Skeletal muscle tissue (tissue), 4 donors: ENCODE data around the gene KRT80. TPM values are rescaled to one million over a fixed set of nuclear protein-coding genes. Genes with fewer than 3 reads are reported as not detected.
A peak's percentile ranks its signal among the peaks of the same experiment; 100 is the strongest.

ENCODE experiments used
- H3K27ac ChIP-seq: one replicate; pipeline ENCODE4 v1.7.0; 2013; ENCODE audit warnings: mild to moderate bottlenecking, low read depth, low read length, inconsistent platforms
- H3K27me3 ChIP-seq, 3 donors: one replicate each; pipeline ENCODE4 v1.7.0; 2013; ENCODE audit warnings: low read length in 3 of 3; ENCODE audit not compliant: control insufficient read depth in 3 of 3, insufficient read depth in 3 of 3
- H3K36me3 ChIP-seq, 3 donors: one replicate each; pipeline ENCODE4 v1.7.0; 2013; ENCODE audit warnings: low read length in 3 of 3; ENCODE audit not compliant: control insufficient read depth in 3 of 3, insufficient read depth in 3 of 3
- H3K4me1 ChIP-seq, 3 donors: one replicate each; pipeline ENCODE4 v1.7.0; 2013; ENCODE audit warnings: low read length in 3 of 3, mild to moderate bottlenecking in 3 of 3; ENCODE audit not compliant: control insufficient read depth in 3 of 3, insufficient read depth in 3 of 3
- H3K4me3 ChIP-seq, 3 donors: one replicate each; pipeline ENCODE4 v1.7.0; 2013; ENCODE audit warnings: low read length in 3 of 3
- H3K9ac ChIP-seq, 3 donors: one replicate each; pipeline ENCODE4 v1.7.0; 2013; ENCODE audit warnings: low read length in 3 of 3, mild to moderate bottlenecking in 3 of 3, moderate library complexity in 2 of 3, low read depth in 1 of 3
- H3K9me3 ChIP-seq, 3 donors: one replicate each; pipeline ENCODE4 v1.7.0; 2013; ENCODE audit warnings: low read length in 3 of 3; ENCODE audit not compliant: control insufficient read depth in 3 of 3
- total RNA-seq: library from RNA; depleted of rRNA; stranded (reverse); fragments of >200 nt; gene quantifications from one replicate; pipeline ENCODE4 v1.2.3, GENCODE V29; 2014
- donor health status: Osteomylitis.

KRT80 gene
- total RNA-seq, 1 donor from 2014 or later: 0.52 TPM

DNA sequence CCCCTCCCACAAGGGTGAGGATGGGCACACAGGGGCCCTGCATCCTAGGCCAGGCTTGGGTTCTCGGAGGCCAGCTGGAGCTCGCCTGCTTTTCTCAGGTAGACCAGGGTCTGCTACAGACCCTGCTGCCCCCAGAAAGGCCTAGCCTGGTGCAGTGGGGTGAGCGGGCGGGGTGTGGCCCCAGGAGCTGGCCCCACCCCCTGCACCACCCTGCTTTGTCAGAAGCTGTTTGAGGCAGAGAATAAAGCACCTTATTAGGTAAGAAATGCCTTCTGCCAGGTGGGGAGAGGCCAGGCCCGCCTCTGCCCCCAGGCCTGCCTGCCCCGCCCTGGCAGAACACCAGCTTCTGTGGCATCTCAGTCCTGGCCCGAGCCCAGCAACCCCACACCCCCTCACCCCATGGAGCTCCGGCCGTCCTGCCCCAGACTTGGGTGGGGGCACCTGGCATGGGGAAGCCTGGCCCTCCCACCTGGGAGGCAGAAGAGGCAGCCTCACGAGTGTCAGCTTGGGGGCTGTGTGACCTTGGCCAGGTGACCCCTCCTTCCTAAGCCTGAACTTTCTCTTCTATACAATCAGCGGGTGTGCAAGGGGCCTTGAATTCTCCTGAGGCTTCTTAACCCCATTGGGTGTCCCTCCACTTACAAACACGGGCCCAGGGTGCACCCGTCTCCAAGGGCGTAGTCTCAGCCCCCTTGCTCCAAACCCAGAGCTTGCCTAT is 43.2 kb downstream of the KRT80 start:
- H3K4me3 ChIP-seq: no peak overlapping the region
- peaks cover 23 to 50% (median 31%) of the 10 kb centered on the region in 3 donors for H3K4me1 ChIP-seq
- H3K27me3 ChIP-seq: peaks cover 0 to 4% (median 0%) of the 10 kb centered on the region in 3 donors
- no peaks in the 10 kb centered on the region for H3K36me3 ChIP-seq
- H3K9me3 ChIP-seq: no peaks in the 10 kb centered on the region
- H3K27ac ChIP-seq: peak overlapping the region; percentile 72
- peak overlapping the region in 1 of 3 donors; percentile 68 for H3K9ac ChIP-seq

GRCh38 chr12:52147964-52148463 is 43.8 kb downstream of the KRT80 start:
- Histone ChIP-seq H3K27me3 (peaks cover 0 to 4% (median 0%) of the 10 kb centered on the region in 3 donors), H3K27ac (peak overlapping the region; percentile 72), H3K9ac (peak overlapping the region in 1 of 3 donors; percentile 68), H3K4me3 (no peak overlapping the region), H3K9me3 (no peaks in the 10 kb centered on the region), H3K4me1 (peaks cover 23 to 50% (median 31%) of the 10 kb centered on the region in 3 donors), H3K36me3 (no peaks in the 10 kb centered on the region)

DNA sequence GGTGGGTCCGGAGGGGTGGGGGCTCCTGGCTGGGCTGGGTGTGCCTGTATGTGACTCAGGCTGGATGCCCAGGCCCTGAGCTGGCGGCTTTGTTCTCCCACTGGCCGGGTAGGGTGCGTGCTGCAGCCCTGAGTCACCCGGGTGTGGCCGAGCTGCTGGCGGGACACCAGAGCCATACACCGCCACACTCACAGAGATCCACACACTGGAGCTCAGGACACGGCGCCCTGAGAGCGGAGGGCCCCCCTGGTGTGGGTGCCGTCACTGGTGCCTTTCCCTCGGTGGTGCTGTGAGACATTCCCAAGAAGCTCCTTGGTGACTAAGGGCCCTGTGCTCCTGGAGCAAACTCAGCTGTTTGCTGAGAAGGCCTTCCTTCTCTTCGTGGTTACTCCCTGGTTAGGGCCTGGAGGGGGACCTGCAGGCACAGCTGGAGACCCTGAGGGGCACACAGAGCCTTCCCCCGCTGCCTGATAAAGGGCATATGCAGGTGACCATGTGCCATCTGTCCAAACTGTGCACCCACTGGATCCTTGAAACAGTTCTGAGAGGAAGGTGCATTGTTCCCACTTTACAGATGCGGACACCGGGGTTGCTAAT is 44.3 kb downstream of the KRT80 start:
- Histone ChIP-seq H3K4me1 (peaks cover 21 to 50% (median 30%) of the 10 kb centered on the region in 3 donors), H3K9ac (peak overlapping the region in 2 of 3 donors; percentile 10 to 68), H3K27me3 (peaks cover 0 to 4% (median 0%) of the 10 kb centered on the region in 3 donors), H3K4me3 (no peak overlapping the region), H3K27ac (peak overlapping the region; percentile 72), H3K9me3 (no peaks in the 10 kb centered on the region), H3K36me3 (no peaks in the 10 kb centered on the region)

DNA sequence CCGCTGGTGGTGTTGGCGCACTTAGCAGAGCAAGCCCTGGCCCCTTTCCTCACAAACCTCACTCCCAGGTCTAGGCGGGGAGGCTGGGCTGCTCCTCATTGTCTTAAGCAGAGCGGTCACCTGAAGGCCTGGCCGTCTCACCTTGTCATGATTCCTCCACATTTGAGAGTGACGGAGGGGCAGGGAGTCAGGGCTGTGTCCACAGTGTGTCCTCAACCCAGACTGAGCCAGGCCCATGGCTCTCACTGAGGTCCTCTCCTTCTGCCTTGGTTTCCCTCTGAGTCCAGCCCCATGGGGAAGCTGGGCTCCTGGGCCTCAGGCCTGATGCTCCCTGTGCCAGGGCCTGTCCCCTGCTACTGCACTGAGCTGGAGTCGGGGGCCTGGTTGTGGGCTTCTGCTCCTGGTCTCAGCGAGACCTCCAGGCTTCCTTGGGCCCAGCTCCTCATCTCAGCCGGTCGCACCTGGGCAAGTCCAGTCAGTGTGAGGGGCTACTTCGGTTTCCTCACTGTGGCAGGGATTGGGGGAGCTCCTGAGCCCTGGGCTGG is 44.9 kb downstream of the KRT80 start:
- H3K27me3 ChIP-seq: peaks cover 0 to 4% (median 0%) of the 10 kb centered on the region in 3 donors
- H3K9me3 ChIP-seq: no peaks in the 10 kb centered on the region
- H3K36me3 ChIP-seq: no peaks in the 10 kb centered on the region
- peaks cover 20 to 47% (median 27%) of the 10 kb centered on the region in 3 donors for H3K4me1 ChIP-seq
- peak overlapping the region in 1 of 3 donors; percentile 20 for H3K4me3 ChIP-seq
- H3K27ac ChIP-seq: peak overlapping the region; percentile 72
- peak overlapping the region; percentile 45 to 70 (median 51) for H3K9ac ChIP-seq

DNA sequence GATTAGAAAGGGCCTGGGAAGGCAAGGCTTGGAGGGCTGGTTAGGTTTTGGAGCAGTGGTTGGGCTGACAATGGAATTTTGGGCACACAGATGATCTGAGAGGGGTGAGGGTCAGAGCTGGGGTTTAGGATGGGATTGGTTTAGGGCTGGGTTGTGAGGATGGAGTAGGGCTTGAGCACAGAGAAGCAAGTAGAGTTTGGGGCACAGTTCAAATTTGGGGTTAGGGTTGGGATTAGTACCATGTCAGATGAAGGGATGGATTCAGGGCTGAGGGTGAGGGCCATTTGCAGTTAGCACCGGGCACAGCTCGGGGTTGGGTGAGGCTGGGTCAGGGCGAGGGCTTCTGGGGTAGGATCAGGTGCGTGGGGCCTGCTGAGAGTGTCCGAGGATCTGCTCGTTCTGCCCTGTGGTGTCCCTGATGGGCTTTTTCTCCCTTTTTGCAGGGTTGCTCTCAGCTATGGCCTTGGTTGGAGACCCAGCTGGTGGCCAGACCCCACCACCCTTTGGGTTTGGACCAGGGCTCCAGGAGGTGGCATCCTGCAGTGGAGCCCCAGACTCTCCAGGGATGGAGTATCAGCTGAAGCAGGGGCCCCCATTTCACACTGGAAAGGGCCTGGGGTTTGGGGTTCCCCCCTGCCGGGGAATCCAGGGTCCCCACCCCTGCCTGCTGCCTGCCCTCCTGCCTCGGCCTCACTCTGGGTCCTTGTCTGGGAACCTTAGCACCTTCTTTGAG is 45.6 kb downstream of the KRT80 start:
- peaks cover 20 to 41% (median 27%) of the 10 kb centered on the region in 3 donors for H3K4me1 ChIP-seq
- H3K27ac ChIP-seq: peak overlapping the region; percentile 72
- H3K4me3 ChIP-seq: no peak overlapping the region
- H3K9ac ChIP-seq: peak overlapping the region; percentile 14 to 70 (median 20)
- no peaks in the 10 kb centered on the region for H3K9me3 ChIP-seq
- H3K27me3 ChIP-seq: peaks cover 0 to under 1% (median 0%) of the 10 kb centered on the region in 3 donors
- H3K36me3 ChIP-seq: no peaks in the 10 kb centered on the region

GRCh38 chr12:52145228-52146088 is 46.4 kb downstream of the KRT80 start:
- Histone ChIP-seq H3K27ac (no peak overlapping the region), H3K9ac (peak overlapping the region in 1 of 3 donors; percentile 14), H3K4me1 (peaks cover 20 to 41% (median 27%) of the 10 kb centered on the region in 3 donors)

DNA sequence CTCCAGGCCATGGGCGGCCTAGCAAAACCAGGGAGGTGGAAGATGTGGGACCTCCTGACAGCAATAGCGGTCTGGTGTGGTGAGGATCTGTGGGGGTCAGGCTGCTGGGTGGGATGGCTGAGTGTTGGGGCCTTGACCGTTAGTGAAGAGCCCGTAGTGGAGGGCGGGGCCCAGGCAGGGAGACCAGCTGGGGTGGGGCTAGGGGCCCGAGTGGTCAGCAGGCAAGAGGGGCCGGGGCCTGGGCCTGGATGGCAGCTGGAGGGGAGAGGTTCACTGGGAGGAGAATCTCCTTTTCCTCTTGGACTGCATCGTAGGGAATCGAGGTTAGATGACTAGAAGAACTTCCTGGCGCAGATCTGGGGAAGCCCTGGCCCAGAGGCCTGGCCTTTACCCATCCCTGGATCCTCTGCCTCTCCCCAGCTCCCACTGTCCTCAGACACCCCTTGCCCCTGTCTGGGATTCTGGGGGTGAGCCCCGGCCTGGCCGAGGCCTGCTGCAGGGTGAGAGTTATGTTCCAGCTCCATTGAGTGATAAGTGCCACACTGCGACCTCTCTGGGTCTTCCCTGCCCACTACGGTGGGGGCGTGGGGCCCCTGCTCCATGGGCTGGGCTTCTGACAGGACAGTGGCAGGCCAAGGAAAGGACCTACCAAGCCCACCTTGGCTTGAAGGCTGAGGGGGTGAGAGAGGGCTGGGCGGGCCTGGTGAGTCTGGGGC is 47.1 kb downstream of the KRT80 start:
- H3K4me3 ChIP-seq: no peak overlapping the region
- no peaks in the 10 kb centered on the region for H3K36me3 ChIP-seq
- peaks cover 19 to 39% (median 24%) of the 10 kb centered on the region in 3 donors for H3K4me1 ChIP-seq
- H3K9ac ChIP-seq: peak overlapping the region in 1 of 3 donors; percentile 40
- no peaks in the 10 kb centered on the region for H3K9me3 ChIP-seq
- H3K27me3 ChIP-seq: no peaks in the 10 kb centered on the region
- H3K27ac ChIP-seq: no peak overlapping the region

More at GRCh38 chr12:52145228-52146088, 46.4 kb downstream of the KRT80 start:
- Histone ChIP-seq H3K9me3 (no peaks in the 10 kb centered on the region), H3K27me3 (no peaks in the 10 kb centered on the region), H3K36me3 (no peaks in the 10 kb centered on the region), H3K4me3 (no peak overlapping the region)

DNA sequence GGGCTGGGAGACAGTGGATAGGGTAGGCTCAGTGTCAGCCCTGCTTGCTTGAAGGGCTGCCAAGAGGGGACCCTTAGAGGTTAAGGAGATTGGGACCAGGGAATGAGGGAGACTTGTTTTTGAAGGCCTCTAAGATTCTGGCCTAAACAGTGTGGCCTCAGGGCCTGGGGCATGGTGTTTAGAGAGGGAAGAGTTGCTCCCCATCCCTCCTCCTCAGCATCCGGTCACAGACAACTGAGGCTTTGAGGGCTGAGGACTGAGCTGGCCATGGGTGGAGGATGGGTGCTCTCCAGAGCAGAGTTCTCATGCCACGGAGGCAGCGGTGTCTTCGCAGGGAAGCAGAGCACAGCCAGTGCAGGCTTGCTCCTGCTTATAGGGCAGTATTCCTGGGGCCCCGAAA is 49.4 kb downstream of the KRT80 start:
- Histone ChIP-seq H3K27ac (no peak overlapping the region), H3K9me3 (no peaks in the 10 kb centered on the region), H3K9ac (no peak overlapping the region), H3K36me3 (no peaks in the 10 kb centered on the region), H3K27me3 (peaks cover 0 to 4% (median 0%) of the 10 kb centered on the region in 3 donors), H3K4me1 (peaks cover 9 to 17% (median 12%) of the 10 kb centered on the region in 3 donors), H3K4me3 (no peak overlapping the region)
